GM21528 (cell line): Measurements from ENCODE around the gene LRRC8E.
"Not testable (repeated sequence)": the region's sequence is repeated elsewhere in the genome, so short reads cannot be mapped to it uniquely, and the experiment has no call there.

ENCODE experiments used
- ATAC-seq: cut with Tn5 transposase; IDR thresholded peaks from one replicate; pipeline ENCODE4 v1.9.1; 2021; ENCODE audit warnings: mild to moderate bottlenecking, moderate library complexity; ENCODE audit not compliant: unreplicated experiment, low FRiP score

Gene LRRC8E

DNA sequence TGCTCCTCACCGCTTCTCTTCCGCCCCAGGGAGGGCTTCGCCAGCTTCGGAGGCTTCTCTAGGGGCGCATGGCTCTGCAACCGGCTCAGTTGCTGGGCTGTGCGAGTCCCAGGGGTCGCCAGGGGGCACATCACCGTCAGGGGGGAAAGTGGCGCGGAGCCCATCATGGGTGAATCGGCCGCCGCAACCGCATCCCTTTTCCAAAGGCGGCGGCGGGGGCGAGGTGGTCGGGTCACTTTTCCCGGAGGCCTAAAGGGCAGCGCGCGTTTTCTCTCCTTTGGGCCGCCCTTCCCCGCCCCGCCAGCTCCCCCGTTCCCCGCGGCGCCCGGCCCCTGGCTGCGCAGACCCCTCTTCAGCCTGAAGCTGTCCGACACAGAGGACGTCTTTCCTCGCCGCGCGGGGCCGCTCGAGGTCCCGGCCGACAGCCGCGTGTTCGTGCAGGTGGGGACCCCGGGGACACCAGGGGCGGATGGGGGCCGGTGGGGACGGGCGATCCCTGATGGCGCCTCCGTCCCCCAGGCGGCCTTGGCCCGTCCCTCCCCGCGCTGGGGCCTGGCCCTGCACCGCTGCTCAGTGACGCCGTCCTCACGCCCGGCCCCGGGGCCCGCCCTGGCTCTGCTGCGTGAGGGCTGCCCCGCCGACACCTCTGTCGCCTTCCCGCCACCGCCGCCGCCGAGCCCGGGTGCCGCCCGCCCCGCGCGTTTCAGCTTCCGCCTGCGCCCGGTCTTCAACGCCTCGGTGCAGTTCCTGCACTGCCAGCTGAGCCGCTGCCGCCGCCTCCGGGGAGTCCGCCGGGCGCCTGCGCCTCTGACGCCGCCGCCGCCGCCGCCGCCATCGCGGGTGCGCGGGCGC lies 28.0 kb downstream of the LRRC8E start:
- no peak for ATAC-seq

DNA sequence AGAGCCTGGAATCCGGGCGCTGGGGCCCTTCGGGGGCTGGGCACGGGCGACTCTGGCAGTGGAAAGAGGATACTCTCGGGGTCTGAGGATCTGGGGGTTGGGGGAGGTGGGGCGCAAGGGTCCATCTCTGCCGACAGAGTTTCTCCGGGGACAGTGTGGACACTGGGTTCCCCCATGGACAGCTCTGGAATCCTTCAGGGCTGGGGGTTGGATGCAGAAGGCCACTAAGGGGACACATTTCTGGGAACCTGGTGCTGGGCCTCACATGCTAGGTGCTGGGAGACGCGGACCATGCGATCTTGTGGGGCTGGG lies 28.6 kb downstream of the LRRC8E start:
- no peak for ATAC-seq

DNA sequence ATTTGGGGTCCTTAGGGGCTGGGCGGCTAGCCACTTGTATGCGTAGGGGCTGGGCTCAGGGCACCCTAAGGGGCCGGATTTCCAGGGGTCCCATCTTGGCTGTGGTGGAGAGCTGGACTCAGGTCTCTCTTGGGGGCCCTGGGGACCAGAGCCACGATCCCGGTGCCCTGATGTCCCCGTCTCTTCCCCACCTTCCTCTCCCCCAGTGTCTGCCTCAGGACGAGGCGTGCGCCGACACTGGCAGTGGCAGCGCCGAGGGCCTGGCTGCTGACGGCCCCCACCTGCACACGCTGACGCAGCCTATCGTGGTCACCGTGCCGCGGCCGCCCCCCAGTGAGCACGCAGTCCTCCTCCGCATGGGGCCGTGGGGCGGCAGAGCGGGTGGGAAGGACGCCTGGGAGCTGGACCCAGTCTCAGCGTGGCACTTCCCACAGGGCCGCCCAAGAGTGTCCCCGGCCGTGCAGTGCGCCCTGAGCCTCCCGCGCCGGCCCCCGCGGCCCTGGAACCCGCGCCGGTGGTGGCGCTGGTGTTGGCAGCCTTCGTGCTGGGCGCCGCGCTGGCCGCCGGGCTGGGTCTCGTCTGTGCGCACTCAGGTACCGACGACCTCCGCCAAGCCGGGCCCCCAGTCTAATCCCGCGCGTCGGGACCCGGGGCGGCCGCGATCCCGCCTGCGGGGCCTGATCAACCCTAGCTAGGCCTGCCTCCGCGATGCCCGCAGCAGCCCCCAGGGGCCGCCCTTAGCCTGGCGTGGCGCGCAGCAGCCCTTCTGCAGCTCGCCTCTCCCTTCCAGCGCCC lies 29.2 kb downstream of the LRRC8E start:
- no peak for ATAC-seq

DNA sequence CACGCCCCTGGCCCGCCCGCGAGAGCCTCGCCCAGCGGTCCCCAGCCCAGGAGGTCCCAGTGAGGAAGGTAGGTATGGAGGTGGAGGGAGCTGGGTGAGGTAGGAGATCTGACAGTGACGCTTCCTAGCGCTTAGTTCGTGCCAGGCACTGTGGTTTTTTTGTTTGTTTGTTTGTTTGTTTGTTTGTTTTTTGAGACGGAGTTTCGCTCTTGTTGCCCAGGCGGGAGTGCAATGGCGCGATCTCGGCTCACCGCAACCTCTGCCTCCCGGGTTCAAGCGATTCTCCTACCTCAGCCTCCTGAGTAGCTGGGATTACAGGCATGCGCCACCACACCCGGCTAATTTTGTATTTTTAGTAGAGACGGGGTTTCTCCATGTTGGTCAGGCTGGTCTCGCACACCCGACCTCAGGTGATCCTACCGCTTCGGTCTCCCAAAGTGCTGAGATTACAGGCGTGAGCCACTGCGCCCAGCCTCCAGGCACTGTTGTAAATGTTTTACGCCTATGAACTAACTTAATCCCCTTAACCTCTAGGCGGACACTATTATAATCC lies 29.8 kb downstream of the LRRC8E start:
- not testable (repeated sequence) for ATAC-seq

DNA sequence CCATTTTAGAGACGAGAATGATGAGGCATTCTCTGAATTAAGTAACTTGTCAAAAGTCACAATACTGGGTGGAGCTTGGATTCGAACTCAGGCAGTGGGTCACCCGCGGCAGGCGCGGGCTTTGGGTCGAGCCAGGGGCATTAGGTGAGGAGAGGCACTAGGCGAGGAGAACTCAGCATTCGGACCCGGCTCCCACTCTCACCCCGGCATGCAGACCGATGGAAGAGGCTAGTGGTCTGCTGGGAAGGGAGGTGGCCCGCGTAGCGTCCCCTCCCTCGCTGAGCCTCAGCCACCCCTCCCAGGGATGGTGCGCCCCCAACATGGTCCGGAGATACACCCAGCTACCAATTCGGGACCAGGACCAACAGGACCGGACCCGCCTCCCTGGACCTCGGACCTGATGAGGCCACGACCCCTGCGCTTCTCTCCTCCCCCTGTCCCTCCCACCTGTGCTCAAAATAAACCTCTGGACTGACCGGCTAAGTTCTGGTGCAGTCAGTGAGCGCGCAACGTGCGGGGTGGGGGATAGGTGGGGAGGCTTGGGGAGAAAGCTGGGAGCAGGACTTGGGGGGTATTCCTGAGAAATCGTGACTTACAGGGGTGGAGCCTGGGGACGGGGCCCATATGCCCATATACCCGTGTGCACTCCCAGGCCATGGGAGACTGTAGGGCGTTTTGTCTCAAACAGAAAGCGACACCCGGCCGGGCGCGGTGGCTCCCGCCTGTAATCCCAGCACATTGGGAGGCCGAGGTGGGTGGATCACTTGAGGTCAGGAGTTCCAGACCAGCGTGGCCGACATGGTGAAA lies 30.5 kb downstream of the LRRC8E start:
- ATAC-seq = no peak

DNA sequence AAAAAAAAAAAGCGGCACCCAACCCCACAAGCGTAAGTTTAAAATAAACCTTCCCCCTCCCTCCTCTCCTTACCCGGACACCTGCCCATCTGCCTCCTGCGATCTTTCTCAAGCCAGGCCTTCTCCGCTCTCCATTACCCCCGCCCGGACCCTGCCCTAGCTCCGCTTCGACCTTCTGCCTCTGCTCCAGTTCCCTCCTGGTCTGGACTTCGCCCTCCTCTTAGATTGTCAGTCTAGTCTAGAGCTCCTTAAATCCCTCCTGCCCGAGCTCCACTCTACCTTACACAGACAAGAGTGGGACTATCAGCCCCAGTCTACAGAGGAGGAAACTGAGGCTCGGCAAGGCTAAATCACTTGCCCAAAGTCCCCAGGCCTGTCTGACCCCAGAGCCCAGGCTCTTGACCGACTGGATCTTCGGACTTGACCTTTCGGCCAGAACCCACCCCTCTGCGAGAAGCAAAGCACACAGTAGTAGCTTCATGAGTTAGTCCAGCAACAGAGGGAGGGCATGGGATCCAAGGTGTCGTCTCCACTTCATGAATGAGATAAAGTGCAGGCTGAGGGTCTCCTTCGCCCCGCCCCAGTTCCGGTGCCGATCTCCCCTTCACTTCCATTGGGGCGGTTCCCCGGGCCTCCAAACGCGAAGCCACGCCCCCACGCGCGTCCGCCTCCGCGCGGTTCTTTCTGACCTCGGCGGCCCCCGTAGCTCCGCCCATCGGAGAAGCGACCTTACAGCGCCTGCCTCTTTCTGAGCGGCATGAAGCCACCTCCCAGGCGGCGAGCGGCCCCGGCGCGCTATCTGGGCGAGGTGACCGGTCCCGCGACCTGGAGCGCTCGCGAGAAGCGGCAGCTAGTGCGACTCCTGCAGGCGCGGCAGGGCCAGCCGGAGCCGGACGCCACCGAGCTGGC lies 31.6 kb downstream of the LRRC8E start, which contains the start of gene SNAPC2:
SNAPC2 (plus strand) TSS at position 729 of the 909 bp plus-strand sequence; CDS start at position 758, 29 bp downstream.
- ATAC-seq = peak; percentile 58

DNA sequence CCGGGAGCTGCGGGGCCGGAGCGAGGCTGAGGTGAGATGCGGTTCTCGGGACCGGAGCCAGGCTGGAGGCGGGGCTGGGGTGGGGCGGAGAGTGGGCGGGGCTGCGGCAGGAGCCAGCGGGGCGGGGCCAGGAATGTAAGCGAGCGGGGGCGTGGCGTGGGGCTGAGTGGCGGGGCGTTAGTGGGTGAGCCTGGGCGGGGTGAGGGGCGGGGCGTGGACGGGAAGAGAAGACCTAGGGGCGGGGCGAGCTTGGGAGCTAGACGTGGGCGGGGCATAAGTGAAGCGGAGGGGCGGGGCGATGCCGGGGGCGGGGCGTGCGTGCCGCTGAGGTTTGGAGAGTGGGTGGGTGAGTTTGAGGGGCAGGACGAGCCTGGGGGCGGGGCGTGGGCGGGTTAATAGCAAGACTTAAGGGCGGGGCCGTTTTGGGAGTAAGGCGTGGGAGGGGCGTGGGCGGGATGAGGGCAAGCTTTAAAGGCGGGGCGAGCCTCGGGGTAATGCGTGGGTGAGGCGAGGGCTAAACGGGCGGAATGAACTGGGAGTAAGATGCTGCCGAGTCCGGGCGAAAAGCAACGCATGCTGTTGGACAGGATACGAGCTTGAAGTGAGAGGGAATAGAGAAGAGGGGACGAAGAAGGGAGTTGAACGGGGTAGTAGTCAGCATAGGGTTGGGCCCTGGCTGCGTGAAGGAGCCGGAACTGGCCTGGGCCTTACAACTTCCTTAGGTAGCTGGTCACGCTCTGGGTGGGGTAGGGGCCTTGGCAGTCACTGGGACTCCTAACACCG lies 32.4 kb downstream of the LRRC8E start:
- peak; percentile 45 for ATAC-seq

DNA sequence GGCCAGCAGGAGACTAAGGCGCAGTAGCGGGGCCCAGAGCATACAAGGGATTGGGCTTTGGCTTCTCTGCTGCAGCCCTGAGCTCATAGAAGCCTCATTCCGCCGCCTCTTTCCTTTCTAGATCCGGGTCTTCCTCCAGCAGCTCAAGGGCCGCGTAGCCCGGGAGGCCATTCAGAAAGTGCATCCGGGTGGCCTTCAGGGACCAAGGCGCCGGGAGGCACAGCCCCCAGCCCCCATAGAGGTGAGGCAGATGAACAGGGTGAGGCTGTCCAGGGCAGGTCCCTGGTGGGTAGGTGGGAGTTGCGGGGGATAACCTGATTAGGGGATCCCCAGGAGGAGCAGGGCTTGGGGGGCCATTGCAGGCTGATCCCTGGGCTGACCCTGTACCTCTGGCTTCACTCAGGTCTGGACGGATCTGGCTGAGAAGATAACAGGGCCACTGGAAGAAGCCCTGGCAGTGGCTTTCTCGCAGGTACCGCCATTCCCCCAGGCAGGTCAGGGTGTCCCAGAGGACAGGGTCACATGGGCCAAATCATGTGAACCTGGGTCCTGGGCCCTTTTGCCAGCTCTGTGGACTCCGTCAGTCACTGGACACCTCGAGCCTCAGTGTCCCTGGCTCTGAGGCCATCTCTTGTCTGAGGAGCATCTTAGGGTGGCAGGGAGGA lies 33.1 kb downstream of the LRRC8E start:
- ATAC-seq = no peak

DNA sequence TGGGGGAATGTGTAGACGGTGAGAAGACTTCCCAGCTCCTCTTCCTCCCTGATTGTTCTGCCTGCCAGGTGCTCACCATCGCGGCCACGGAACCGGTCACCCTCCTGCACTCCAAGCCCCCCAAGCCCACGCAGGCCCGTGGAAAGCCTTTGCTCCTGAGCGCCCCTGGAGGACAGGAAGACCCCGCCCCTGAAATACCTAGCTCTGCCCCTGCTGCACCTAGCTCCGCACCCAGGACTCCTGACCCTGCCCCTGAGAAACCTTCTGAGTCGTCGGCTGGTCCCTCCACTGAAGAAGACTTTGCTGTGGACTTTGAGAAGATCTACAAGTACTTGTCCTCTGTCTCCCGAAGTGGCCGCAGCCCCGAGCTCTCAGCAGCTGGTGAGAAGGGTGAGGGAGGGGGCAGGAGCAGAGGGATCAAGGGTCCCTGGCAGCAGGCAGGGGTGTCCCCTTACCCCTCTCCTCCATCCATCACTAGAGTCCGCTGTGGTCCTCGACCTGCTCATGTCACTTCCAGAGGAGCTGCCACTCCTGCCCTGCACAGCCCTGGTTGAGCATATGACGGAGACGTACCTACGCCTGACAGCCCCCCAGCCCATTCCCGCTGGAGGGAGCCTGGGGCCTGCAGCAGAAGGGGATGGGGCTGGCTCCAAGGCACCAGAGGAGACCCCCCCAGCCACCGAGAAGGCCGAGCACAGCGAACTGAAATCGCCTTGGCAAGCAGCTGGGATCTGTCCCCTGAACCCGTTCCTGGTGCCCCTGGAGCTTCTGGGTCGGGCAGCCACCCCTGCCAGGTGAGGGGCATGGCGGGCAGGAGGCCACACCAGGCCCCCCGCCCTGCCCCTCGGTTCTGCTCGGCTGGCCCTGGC lies 33.9 kb downstream of the LRRC8E start:
- no peak for ATAC-seq

DNA sequence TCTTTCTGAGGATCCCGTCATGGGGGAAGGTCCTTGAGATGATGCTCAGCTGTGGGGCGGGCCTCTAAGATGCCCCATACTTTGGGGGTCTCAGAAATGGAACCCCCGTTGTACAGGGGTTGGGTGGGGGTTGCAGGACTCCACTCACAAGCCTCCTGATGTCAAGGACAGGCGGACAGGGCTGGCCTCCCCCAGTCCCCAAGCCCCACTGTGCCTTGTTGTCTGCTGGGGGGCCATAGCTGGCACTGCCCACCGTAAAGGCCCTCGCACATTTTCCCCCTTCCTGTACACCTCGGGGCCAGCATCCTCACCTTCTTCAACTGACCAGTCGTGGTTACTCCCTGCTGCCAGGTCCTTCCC lies 34.5 kb downstream of the LRRC8E start:
- ATAC-seq = no peak

DNA sequence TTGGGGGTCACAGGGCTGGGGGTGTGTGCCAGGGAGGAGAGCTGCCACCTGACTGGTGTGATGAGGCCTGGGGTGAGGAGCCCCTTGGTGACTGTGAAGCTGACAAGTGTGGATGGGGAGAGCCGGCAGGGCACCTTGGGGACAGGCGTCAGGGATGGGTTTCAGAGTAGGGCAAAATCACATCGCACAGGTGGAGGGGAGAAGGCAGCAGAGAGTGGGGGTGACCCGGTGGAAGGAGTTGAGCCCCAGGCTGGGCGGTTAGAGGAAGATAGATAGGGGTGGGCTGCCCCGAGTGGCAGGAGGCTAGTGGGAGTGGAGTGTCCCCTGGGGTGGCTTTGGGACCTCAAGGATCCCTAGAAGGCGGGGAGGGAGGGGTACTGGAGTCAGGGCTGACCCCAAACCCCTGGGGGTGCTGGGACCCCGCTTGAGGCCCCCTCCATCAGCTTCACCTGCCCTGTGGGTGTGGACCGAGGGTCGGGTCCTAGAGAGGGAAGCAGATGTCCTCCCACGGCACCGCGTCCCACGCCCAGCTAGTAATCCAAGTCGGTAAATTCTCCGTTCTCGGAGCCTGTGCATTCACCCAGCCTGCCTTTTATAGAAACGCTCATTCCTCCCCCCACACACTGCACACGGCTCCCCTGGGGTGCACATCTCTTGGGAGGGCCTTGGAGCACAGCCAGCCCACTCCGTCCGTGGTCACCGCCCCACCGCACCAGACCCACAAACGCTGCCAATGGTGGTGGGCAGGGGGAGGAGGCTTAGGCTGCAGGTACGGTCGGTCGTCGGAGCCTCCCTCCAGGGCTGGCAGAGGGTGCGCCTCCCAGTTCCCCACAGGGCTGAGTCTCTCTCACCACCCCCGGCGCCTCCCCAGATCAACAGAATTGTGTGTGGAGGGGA lies 35.2 kb downstream of the LRRC8E start:
- ATAC-seq = no peak

DNA sequence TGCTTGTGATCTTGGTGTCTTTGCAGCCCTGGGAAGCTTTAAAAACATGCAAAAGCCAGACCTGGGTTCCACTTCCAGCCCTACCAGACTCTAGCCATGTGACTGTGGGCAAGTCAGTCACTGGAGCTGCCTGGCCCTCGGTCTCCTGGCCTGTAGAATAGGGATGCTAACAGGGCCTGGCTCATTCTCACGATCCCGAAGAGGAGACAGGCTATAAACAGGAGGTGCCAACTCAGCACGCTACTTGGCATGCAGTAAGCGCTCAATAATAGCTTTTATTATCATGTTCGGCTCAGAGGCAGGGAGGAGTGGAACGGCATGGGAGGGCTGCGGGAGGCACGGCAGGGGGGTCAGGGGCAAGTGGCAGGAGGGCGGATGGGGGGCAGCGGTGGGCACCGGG lies 35.9 kb downstream of the LRRC8E start:
- no peak for ATAC-seq

DNA sequence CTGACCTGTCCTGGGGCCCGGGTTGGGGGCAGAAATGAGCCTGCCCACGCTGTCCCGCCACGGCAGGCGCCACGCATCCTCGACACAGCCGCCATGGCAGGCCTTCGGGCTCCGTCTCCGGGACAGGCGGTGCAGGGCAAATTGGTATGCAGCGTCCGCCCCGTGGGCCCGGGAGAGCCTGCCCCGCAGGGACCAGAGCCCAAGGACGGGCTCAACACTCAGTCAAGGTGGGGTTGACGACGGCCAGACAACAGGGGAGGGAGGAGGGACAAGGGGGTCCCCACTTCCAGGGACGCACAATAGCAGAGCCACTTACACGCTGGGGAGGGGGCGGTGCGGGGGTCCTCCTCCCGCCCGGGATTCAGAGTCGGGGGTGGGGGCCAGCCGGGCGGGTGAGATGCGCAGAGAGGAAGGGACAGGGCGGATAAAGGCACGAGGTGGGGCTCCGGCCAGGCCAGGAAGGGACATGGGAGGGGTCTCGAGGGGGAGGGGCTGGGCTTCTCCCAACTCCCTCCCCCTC lies 36.4 kb downstream of the LRRC8E start:
- no peak for ATAC-seq

DNA sequence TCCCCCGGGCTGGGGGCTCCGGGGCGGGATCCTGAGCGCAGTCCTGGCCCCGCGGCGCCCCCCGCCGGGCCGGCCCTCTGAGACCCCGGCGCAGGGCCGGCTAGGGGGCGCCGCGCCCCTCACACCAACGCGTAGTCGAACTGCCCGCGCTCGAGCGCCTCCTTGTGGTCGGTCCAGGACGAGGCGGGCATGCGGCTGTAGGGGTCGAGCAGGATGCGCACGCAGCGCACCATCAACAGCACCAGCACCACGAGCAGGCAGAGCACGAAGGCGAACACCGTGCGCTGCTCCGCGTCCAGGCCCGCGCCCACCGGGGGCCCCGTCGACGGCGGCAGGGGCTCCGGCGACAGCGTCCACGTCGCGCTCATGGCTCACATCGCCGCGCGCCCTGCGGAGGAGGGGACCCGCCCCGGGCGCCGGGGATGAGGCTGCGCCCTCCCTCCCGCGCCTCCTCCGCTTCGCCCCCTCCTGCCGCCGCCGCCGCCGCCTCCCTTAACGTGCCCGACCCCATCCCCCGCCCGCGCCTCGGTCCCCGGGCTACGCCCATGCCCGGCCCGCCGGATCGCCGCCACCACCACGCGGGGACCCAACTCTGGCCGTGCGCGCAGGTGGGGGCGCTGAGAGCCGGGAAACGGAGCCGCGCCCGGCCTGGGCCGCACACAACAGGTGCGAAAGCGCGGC lies 37.0 kb downstream of the LRRC8E start:
- ATAC-seq = no peak

DNA sequence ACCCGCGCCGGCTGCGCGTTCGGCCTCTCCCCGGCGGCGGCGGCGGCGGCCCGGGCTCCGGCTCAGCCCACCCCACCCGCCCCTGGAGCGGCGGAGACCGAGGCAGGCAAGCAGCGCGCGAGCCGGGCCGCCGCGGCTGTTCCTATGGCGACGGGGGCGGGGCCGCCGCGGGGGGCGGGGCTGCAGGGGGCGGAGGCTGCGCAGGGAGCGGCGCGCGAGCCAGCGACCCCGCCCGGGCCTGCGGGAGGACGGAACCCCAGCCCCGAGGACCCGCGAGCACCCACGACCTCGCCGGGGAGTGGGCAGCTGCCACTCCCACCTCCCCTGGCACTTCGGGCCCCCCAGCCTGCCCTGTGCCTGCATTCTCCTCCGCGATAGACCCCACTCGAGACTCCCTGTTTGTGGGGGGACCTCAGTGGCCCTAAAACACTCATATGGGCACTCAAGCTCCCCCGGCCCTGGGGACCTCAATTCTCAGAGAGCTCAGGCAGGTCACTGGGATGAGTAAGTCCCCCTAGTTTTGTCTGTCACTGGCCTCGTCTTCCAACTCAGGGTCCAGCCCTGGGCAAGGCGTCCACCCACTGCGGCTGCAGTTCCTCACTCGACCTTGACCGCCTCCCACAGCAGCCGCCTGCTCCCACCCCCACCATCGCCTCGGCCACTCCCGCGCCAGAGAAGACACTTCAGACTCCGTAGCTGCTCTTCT lies 37.9 kb downstream of the LRRC8E start, which contains the start of gene CTXN1:
CTXN1 (minus strand) TSS at position 115 of the 706 bp plus-strand sequence. CDS start 597 bp downstream, outside the sequence.
- ATAC-seq = no peak
